ENCODE results near the gene RDH11. TPM values are rescaled to one million over a fixed set of nuclear protein-coding genes. Genes with fewer than 3 reads are reported as not detected.

The RDH11 gene
- total RNA-seq, 2 donors from 2014 or later: 43.2 to 51.6 TPM

DNA sequence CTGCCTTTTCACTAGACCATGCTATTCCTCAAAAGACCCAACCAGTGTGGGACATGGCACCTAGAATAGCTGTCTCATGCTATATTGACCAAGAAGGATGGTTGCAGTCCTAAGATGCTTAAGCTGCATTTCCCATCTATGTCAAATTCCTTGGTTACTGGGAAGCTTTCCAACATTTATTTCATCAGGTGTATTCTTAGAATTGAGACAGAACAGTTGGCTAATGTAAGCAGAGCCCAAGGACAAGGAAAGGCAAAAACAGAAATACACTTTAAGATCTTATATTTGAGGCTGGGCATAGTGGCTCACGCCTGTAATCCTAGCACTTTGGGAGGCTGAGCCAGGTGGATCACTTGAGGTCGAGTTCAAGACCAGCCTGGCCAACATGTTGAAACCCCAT, 51.1 kb downstream of the RDH11 start:
- Histone ChIP-seq H3K4me1 (ENCODE audit: control insufficient read depth in 1 of 2, low read depth in 2 of 2) (no peaks in the 10 kb centered on the region), H3K27me3 (replicated peaks; ENCODE audit: insufficient read depth) (no peaks in the 10 kb centered on the region), H3K27ac (no peak overlapping the region), H3K36me3 (peaks cover 12% of the 10 kb centered on the region), H3K9me3 (no peaks in the 10 kb centered on the region), H3K4me3 (no peak overlapping the region)
- TF ChIP-seq, protein P1, sequence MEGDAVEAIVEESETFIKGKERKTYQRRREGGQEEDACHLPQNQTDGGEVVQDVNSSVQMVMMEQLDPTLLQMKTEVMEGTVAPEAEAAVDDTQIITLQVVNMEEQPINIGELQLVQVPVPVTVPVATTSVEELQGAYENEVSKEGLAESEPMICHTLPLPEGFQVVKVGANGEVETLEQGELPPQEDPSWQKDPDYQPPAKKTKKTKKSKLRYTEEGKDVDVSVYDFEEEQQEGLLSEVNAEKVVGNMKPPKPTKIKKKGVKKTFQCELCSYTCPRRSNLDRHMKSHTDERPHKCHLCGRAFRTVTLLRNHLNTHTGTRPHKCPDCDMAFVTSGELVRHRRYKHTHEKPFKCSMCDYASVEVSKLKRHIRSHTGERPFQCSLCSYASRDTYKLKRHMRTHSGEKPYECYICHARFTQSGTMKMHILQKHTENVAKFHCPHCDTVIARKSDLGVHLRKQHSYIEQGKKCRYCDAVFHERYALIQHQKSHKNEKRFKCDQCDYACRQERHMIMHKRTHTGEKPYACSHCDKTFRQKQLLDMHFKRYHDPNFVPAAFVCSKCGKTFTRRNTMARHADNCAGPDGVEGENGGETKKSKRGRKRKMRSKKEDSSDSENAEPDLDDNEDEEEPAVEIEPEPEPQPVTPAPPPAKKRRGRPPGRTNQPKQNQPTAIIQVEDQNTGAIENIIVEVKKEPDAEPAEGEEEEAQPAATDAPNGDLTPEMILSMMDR (IDR thresholded peaks at IDR 0.05): no peak
- ATAC-seq (ENCODE audit: insufficient number of reproducible peaks, low FRiP score, low read depth): no peak
- DNase-seq (ENCODE audit: low spot score): no peak

DNA sequence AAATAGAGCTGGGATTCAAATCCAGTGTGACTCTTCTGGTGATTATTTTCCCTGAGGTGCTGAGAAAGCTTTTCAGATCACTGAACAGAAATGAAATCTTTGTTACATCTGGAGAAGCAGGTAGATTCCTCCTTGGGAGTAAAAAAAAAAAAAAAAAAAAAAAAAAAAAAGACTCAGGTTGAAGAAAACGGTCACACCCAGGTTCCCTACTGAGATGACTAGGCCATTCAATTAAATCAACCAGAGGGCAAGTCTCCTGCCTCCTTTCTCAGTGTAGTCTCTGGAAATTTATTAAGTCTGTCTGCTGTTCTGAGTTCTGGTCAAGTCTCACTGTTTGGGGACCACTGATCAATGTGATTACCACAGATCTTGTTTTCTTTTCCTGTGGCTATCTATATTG, 51.9 kb downstream of the RDH11 start:
- H3K27ac ChIP-seq: no peak overlapping the region
- TF ChIP-seq, protein P1 (IDR thresholded peaks at IDR 0.05): no peak
- ATAC-seq (ENCODE audit: insufficient number of reproducible peaks, low FRiP score, low read depth): no peak

DNA sequence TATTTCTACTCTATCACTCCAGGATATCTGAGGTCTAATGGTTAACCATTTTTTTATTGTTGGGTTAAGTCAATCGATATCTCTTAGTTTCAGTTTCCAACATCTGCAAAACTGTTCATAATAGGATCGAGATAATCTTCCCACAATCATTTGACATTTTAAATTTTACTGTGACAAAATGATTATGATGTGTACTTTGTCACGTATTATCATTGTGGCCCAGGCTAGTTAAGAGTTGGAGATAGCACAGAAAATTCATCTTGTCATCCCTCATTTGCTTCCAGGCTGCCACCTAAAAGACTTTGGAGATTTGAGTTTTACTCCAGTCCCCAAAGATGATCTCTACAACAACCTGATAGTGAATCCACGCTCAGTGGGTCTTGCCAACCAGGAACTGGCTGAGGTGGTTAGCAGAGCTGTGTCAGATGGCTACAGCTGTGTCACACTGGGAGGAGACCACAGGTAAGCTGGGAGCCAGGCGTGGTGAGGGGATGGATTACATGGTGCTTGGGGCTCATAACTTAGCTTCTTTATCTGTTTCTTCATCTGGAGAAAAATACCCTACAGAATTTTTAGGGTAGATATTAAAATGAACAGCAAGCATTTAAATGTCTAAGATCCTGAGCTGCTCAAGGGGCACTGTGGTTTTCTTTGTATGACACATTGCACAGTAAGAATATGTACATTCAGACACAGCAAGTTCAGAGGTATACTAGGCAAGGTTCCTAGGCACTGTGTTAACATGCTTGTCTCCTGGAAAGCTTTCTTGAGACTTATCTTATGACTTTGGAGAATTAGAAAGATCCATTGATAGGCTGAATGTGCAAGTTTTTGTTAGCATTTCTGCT, 53.4 kb downstream of the RDH11 start:
- H3K4me1 ChIP-seq (ENCODE audit: control insufficient read depth in 1 of 2, low read depth in 2 of 2): no peaks in the 10 kb centered on the region
- H3K27me3 ChIP-seq (replicated peaks; ENCODE audit: insufficient read depth): no peaks in the 10 kb centered on the region
- DNase-seq (ENCODE audit: low spot score) (no peak), ATAC-seq (ENCODE audit: insufficient number of reproducible peaks, low FRiP score, low read depth) (no peak)
- H3K4me3 ChIP-seq: no peak overlapping the region
- no peaks in the 10 kb centered on the region for H3K9me3 ChIP-seq
- TF ChIP-seq, protein P1 (IDR thresholded peaks at IDR 0.05): no peak
- peaks cover 2% of the 10 kb centered on the region for H3K36me3 ChIP-seq
- no peak overlapping the region for H3K27ac ChIP-seq

More for the DNA sequence above, 51.9 kb downstream of the RDH11 start:
- no peaks in the 10 kb centered on the region for H3K9me3 ChIP-seq
- no peaks in the 10 kb centered on the region for H3K4me1 ChIP-seq (ENCODE audit: control insufficient read depth in 1 of 2, low read depth in 2 of 2)
- peaks cover 4% of the 10 kb centered on the region for H3K36me3 ChIP-seq
- DNase-seq (ENCODE audit: low spot score): no peak
- H3K4me3 ChIP-seq: no peak overlapping the region
- H3K27me3 ChIP-seq (replicated peaks; ENCODE audit: insufficient read depth): no peaks in the 10 kb centered on the region

DNA sequence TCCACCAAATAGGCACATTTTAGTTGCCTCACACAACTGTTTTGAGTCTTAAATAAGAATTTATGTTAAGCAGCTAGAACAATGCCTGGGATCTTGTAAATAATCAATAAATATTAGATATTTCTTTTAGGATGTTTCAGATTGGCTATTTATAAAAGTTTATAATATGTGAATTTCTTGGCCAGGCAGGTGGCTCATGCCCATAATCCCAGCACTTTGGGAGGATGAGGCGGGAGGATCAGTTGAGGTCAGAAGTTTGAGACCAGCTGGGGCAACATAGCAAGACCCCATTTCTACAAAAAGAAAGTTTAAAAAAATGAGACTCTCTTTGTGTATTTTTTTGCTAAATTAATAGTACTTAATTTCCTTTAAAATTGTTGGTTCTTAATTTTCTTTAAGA, 54.1 kb downstream of the RDH11 start:
- no peak overlapping the region for H3K4me3 ChIP-seq
- H3K27ac ChIP-seq: no peak overlapping the region
- H3K36me3 ChIP-seq: no peaks in the 10 kb centered on the region
- no peaks in the 10 kb centered on the region for H3K4me1 ChIP-seq (ENCODE audit: control insufficient read depth in 1 of 2, low read depth in 2 of 2)
- ATAC-seq (ENCODE audit: insufficient number of reproducible peaks, low FRiP score, low read depth) (no peak), DNase-seq (ENCODE audit: low spot score) (no peak)
- no peaks in the 10 kb centered on the region for H3K27me3 ChIP-seq (replicated peaks; ENCODE audit: insufficient read depth)
- TF ChIP-seq, protein P1 (IDR thresholded peaks at IDR 0.05): no peak
- no peaks in the 10 kb centered on the region for H3K9me3 ChIP-seq

DNA sequence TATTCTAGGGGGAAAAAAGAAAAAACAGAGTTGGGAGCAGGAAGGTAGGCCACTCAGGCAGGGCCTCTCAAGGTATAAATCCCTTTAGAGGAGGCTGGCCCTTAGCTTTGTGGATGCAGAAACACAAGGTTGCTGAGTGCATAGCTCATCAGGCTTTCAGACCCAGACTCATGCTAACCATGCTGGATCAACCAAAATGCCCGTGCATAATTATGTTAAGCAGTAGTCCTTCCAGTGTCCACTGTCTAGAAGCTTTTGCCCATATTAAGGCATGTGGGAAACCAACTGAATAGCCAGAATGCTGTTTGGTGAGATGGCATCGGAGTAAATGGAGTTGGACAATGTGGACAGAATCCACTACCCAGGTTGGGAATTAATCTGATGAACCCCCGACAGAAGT, 56.9 kb downstream of the RDH11 start:
- Histone ChIP-seq H3K9me3 (no peaks in the 10 kb centered on the region), H3K4me1 (ENCODE audit: control insufficient read depth in 1 of 2, low read depth in 2 of 2) (no peaks in the 10 kb centered on the region), H3K4me3 (no peak overlapping the region), H3K27me3 (replicated peaks; ENCODE audit: insufficient read depth) (no peaks in the 10 kb centered on the region), H3K36me3 (no peaks in the 10 kb centered on the region), H3K27ac (no peak overlapping the region)
- TF ChIP-seq, protein P1 (IDR thresholded peaks at IDR 0.05): no peak
- ATAC-seq (ENCODE audit: insufficient number of reproducible peaks, low FRiP score, low read depth): no peak
- no peak for DNase-seq (ENCODE audit: low spot score)
